Suprapubic skin (tissue), 4 donors: ENCODE results near the gene CST4.

ENCODE experiments used
- CTCF ChIP-seq, 2 donors: fragments of 200-600 bp in 1 of 2; fragments of 450-650 bp in 1 of 2; sonication (generic) in 1 of 2; IDR thresholded peaks; one replicate each; pipeline ENCODE4 v1.5.1; 2016 to 2019; ENCODE audit warnings: antibody characterized with exemption in 2 of 2, mild to moderate bottlenecking in 1 of 2, moderate library complexity in 1 of 2
- POLR2A ChIP-seq, 2 donors: fragments of 450-650 bp; IDR thresholded peaks; one replicate each; pipeline ENCODE4 v1.6.1; 2017; ENCODE audit warnings: antibody characterized with exemption in 2 of 2, mild to moderate bottlenecking in 2 of 2, moderate library complexity in 2 of 2
- POLR2AphosphoS5 ChIP-seq, 3 donors: sonication (generic); formaldehyde crosslinking; IDR thresholded peaks; one replicate each; pipeline ENCODE4 v1.6.1; 2017; ENCODE audit warnings: antibody characterized with exemption in 3 of 3

- TF ChIP-seq POLR2AphosphoS5 (IDR thresholded peaks at IDR 0.05) (no peak), CTCF (IDR thresholded peaks at IDR 0.05) (no peak), POLR2A (IDR thresholded peaks at IDR 0.05) (no peak)
These were observed 9.1 kb upstream of the CST4 start for GRCh38 chr20:23697947-23698346.
